Stimulated activated naive CD4-positive, alpha-beta T cell treated with Interleukin-2 at 50 U/mL for 16 hours (primary cell): ENCODE results near the gene PGK2.

Experiments used
- DNase-seq: peaks from one replicate; lab custom pipeline; 2025; lab: John Stamatoyannopoulos, UW

PGK2 gene

GRCh38 chr6:49736017-49736508, 51.0 kb downstream of the PGK2 start:
- no peak for DNase-seq
